Tibial nerve (tissue), 4 donors: ENCODE results near the gene CTNNA3.

ENCODE experiments used
- EP300 ChIP-seq, 2 donors: sonication (generic); formaldehyde crosslinking; IDR thresholded peaks; one replicate each; pipeline ENCODE4 v1.6.1; 2017; ENCODE audit warnings: antibody characterized with exemption in 2 of 2, mild to moderate bottlenecking in 1 of 2
- POLR2A ChIP-seq, 2 donors: fragments of 450-650 bp; IDR thresholded peaks; one replicate each; pipeline ENCODE4 v1.6.1; 2017; ENCODE audit warnings: antibody characterized with exemption in 2 of 2, mild to moderate bottlenecking in 2 of 2, moderate library complexity in 2 of 2
- TF ChIP-seq, protein P1 (sequence below), 5 experiments: fragments of 200-600 bp in 3 of 5; fragments of 450-650 bp in 2 of 5; sonication (generic) in 3 of 5; IDR thresholded peaks; one replicate each; pipeline ENCODE4 v1.5.1; 2016 to 2019; ENCODE audit warnings: antibody characterized with exemption in 5 of 5, mild to moderate bottlenecking in 3 of 5, moderate library complexity in 2 of 5

DNA sequence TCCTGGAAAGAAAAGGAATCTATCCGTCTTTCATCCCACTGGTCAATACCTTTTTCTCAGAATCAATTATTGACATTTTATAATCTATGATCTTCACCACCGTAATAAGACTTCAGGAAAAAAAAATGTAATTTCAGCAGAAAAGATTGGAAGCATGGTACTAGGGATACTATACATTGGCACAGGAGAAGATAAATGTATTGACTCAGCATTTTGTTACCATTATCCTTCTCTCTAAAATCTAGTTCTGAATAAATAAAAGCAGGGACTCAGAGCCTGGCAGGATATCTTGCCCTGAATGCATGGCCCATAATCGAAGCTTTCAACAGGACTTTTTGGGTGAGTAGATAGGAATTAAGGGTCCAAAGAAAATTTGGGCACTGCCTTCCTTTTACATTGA is 649.5 kb downstream of the CTNNA3 start:
- TF ChIP-seq, protein P1, sequence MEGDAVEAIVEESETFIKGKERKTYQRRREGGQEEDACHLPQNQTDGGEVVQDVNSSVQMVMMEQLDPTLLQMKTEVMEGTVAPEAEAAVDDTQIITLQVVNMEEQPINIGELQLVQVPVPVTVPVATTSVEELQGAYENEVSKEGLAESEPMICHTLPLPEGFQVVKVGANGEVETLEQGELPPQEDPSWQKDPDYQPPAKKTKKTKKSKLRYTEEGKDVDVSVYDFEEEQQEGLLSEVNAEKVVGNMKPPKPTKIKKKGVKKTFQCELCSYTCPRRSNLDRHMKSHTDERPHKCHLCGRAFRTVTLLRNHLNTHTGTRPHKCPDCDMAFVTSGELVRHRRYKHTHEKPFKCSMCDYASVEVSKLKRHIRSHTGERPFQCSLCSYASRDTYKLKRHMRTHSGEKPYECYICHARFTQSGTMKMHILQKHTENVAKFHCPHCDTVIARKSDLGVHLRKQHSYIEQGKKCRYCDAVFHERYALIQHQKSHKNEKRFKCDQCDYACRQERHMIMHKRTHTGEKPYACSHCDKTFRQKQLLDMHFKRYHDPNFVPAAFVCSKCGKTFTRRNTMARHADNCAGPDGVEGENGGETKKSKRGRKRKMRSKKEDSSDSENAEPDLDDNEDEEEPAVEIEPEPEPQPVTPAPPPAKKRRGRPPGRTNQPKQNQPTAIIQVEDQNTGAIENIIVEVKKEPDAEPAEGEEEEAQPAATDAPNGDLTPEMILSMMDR (IDR thresholded peaks at IDR 0.05), result no peak
- TF ChIP-seq EP300 (IDR thresholded peaks at IDR 0.05), result no peak
- TF ChIP-seq POLR2A (IDR thresholded peaks at IDR 0.05), result no peak
